Heart left ventricle (tissue), 16 donors: ENCODE data around the gene ANTKMT. TPM values are rescaled to one million over a fixed set of nuclear protein-coding genes. Genes with fewer than 3 reads are reported as not detected.
"Not testable (repeated sequence)": the region's sequence is repeated elsewhere in the genome, so short reads cannot be mapped to it uniquely, and the experiment has no call there.

Experiments used
- ATAC-seq, 4 donors: fragments of 200-7000 bp; cut with Tn5 transposase; one replicate each; pipeline ENCODE4 v1.9.1; 2020 to 2022; ENCODE audit warnings: moderate library complexity in 4 of 4, mild to moderate bottlenecking in 3 of 4, moderate number of reproducible peaks in 1 of 4
- DNase-seq, 5 donors: peaks; one replicate each; pipeline ENCODE4 v3.0.0-alpha.2; 2020
- H3K27ac ChIP-seq, 12 donors: fragments of 200-600 bp; sonication (generic) in 4 of 12; one replicate each; pipeline versions ENCODE4 v1.5.0 to v1.8.0; 2016 to 2022; ENCODE audit warnings: mild to moderate bottlenecking in 2 of 12
- H3K27me3 ChIP-seq, 9 donors: fragments of 200-600 bp; sonication (generic) in 2 of 9; one replicate each; pipeline versions ENCODE4 v1.5.1 to v1.8.0; 2016 to 2022; ENCODE audit warnings: mild to moderate bottlenecking in 3 of 9
- H3K36me3 ChIP-seq, 9 donors: fragments of 200-600 bp; sonication (generic) in 2 of 9; one replicate each; pipeline versions ENCODE4 v1.5.0 to v1.8.0; 2018 to 2022; ENCODE audit warnings: mild to moderate bottlenecking in 2 of 9
- H3K4me1 ChIP-seq, 12 donors: fragments of 200-600 bp; sonication (generic) in 4 of 12; one replicate each; pipeline versions ENCODE4 v1.5.0 to v1.8.0; 2016 to 2022; ENCODE audit warnings: mild to moderate bottlenecking in 3 of 12
- H3K4me3 ChIP-seq, 12 donors: fragments of 200-600 bp; sonication (generic) in 4 of 12; one replicate each; pipeline versions ENCODE4 v1.5.0 to v1.8.0; 2017 to 2022; ENCODE audit warnings: mild to moderate bottlenecking in 9 of 12, moderate library complexity in 4 of 12
- H3K9me3 ChIP-seq, 12 donors: fragments of 200-600 bp; sonication (generic) in 4 of 12; one replicate each; pipeline versions ENCODE4 v1.5.0 to v1.8.0; 2016 to 2022; ENCODE audit warnings: mild to moderate bottlenecking in 1 of 12
- CTCF ChIP-seq, 12 donors: fragments of 200-600 bp; sonication (generic) in 4 of 12; IDR thresholded peaks; one replicate each; pipeline versions ENCODE4 v1.5.0 to v1.8.0; 2018 to 2022; ENCODE audit warnings: antibody characterized with exemption in 12 of 12, mild to moderate bottlenecking in 5 of 12
- POLR2A ChIP-seq, 2 donors: fragments of 450-650 bp; IDR thresholded peaks; one replicate each; pipeline ENCODE4 v1.6.1; 2017; ENCODE audit warnings: antibody characterized with exemption in 2 of 2, mild to moderate bottlenecking in 2 of 2, moderate library complexity in 2 of 2
- WGBS, 4 donors: extraction: QIAGEN DNeasy Blood & Tissue Kit in 2 of 4; methylation state at CpG; one replicate each; pipeline versions ENCODE4 v1.1.5 to v1.1.7; 2013 to 2018; 5-methylcytosine and 5-hydroxymethylcytosine counted together
- intact Hi-C, 10 donors: fragments of 100-400 bp; cut with DNase I; formaldehyde crosslinking; loops; one replicate each; pipeline versions ENCODE4 v1.11.1 to v1.14.2; 2022
- polyA plus RNA-seq, 2 donors: library from polyadenylated mRNA; stranded (reverse); fragments of 200-250 nt; gene quantifications; one replicate each; pipeline ENCODE4 v1.2.3, GENCODE V29; 2013
- total RNA-seq, 9 donors: library from RNA; depleted of rRNA in 2 of 9; stranded (reverse); fragments of >200 nt in 2 of 9; fragmentation: NEBNext Ultra II Directional in 3 of 9; extraction: Animal tissue kit (Norgen Biotek cat#: 25700) in 3 of 9; gene quantifications; one replicate each; pipeline versions ENCODE4 v1.1.0 to v1.2.4, GENCODE V29; 2016 to 2023
- donor health status: ischemic (EF 13 %, LVEDD 7.1; RV severe dilation, severe dysfunction).
- donor health status: healthy with polysubstance abuse.
- donor health status: DM: no; HTN: yes; CAD: no.
- donor health status: DM: no; HTN: no; CAD: no.
- donor health status: ischemic (EF 25% LVEDD 6.9; RV normal size, moderate dysfunction).
- donor health status: ischemic (EF 25% LVEDD 5.7; RV mildly dilated, moderate dysfunction).
- donor health status: healthy.
- donor health status: DM: yes; HTN: yes; CAD: no.
- donor health status: ischemic (EF 35%, LVEDD 5.7; RV mildly dilated, moderate dysfunction).
- donor health status: nonischemic (EF 11% LVEDD 7.7; RV severe dilation, severe dysfunction).
- donor health status: DM: yes; HTN: yes; CAD: no.
- donor health status: PGD.
- donor health status: ischemic (EF 29% LVEDD 5.4; RV normal size, mild dysfunction).
- donor health status: nonischemic (EF 23%, LVEDD 6.1; RV moderate dilation, normal function).

ANTKMT gene
- total and polyA plus RNA-seq, 11 donors = 22.9 to 48.6 (median 36.0) TPM

- peaks cover 0 to 47% (median 20%) of the 10 kb centered on the region in 12 donors for H3K4me1 ChIP-seq
- peaks cover 15 to 46% (median 30%) of the 10 kb centered on the region in 9 donors for H3K27me3 ChIP-seq
- H3K27ac ChIP-seq, DNase-seq, ATAC-seq, H3K9me3 ChIP-seq, H3K4me3 ChIP-seq, H3K36me3 ChIP-seq: not testable (repeated sequence)
- TF ChIP-seq CTCF (IDR thresholded peaks at IDR 0.05) = peak in 8 of 12 donors; percentile 11 to 38 (median 24)
- intact Hi-C loops = loop anchor here in 4 of 10 donors (5.0 kb wide), 2 partner anchors 35 to 345 kb away; no protein-coding TSS in a partner anchor
- WGBS, 4 donors = 56 to 60% (median 57%) methylated on average over 13 of the region's 13 CpGs
Observed at GRCh38 chr16:712740-713250, 8.2 kb upstream of the ANTKMT start.

- TF ChIP-seq POLR2A (IDR thresholded peaks at IDR 0.05) (no peak), CTCF (IDR thresholded peaks at IDR 0.05) (no peak)
- 72 to 78% (median 74%) methylated on average over 11 of the region's 11 CpGs for WGBS, 4 donors
- intact Hi-C loops = loop anchor here in 5 of 10 donors (1.0 to 5.0 kb wide), 3 partner anchors 27 to 343 kb away; no protein-coding TSS in a partner anchor
- peak overlapping the region in 5 of 12 donors; percentile 42 to 66 (median 43) for H3K4me3 ChIP-seq
- no peaks in the 10 kb centered on the region for H3K9me3 ChIP-seq
- DNase-seq (no peak), ATAC-seq (no peak)
- no peak overlapping the region for H3K27ac ChIP-seq
- peaks cover 0 to 47% (median 21%) of the 10 kb centered on the region in 12 donors for H3K4me1 ChIP-seq
- H3K27me3 ChIP-seq = peaks cover 10 to 36% (median 21%) of the 10 kb centered on the region in 9 donors
- peaks cover 0 to 4% (median 0%) of the 10 kb centered on the region in 9 donors for H3K36me3 ChIP-seq
Observed at GRCh38 chr16:714079-714478, 6.9 kb upstream of the ANTKMT start.

GRCh38 chr16:714558-715476, 6.1 kb upstream of the ANTKMT start, which contains the start of gene METRN:
TSS of gene METRN (plus strand) at chr16:715118. CDS start at chr16:715290, 172 bp downstream.
- peak; percentile 69 to 90 (median 85) for ATAC-seq
- TF ChIP-seq POLR2A (IDR thresholded peaks at IDR 0.05) (peak in 1 of 2 donors; percentile 42), CTCF (IDR thresholded peaks at IDR 0.05) (no peak)
- Histone ChIP-seq H3K36me3 (peaks cover 0 to 4% (median 0%) of the 10 kb centered on the region in 9 donors), H3K27ac (peak within 1 kb of the TSS in 9 of 12 donors; percentile 18 to 58 (median 37)), H3K9me3 (no peaks in the 10 kb centered on the region), H3K4me3 (peak within 1 kb of the TSS; percentile 62 to 93 (median 74)), H3K27me3 (peaks cover 6 to 34% (median 17%) of the 10 kb centered on the region in 9 donors), H3K4me1 (peaks cover 0 to 52% (median 28%) of the 10 kb centered on the region in 12 donors)
- DNase-seq = peak; percentile 94 to 96 (median 95)
- WGBS, 4 donors = 2 to 10% (median 5%) methylated on average over 2 to 108 of the region's 108 CpGs
- intact Hi-C loops = loop anchor here in 6 of 10 donors (1.0 to 5.0 kb wide), 3 partner anchors 26 to 342 kb away; no protein-coding TSS in a partner anchor
